Epithelial cell of proximal tubule (primary cell): ENCODE measurements around the gene INPP5A. TPM values are rescaled to one million over a fixed set of nuclear protein-coding genes. Genes with fewer than 3 reads are reported as not detected.

Experiments used
- DNase-seq: peaks from one replicate; pipeline ENCODE4 v3.0.0-alpha.2; 2011; ENCODE audit warnings: low read depth
- H3K4me3 ChIP-seq: 2 replicates; pipeline ENCODE4 v1.5.1; 2011; ENCODE audit warnings: low read depth, mild to moderate bottlenecking, low read length
- CTCF ChIP-seq: conservative IDR thresholded peaks from 2 replicates; pipeline ENCODE4 v1.5.1; 2012; ENCODE audit warnings: low read depth, mild to moderate bottlenecking, low read length
- total RNA-seq: library from RNA; depleted of rRNA; stranded (reverse); fragments of >200 nt; gene quantifications from 2 replicates; pipeline ENCODE4 v1.2.3, GENCODE V29; 2015

The INPP5A gene
- total RNA-seq, 1 donor from 2014 or later = 30.4 TPM

DNA sequence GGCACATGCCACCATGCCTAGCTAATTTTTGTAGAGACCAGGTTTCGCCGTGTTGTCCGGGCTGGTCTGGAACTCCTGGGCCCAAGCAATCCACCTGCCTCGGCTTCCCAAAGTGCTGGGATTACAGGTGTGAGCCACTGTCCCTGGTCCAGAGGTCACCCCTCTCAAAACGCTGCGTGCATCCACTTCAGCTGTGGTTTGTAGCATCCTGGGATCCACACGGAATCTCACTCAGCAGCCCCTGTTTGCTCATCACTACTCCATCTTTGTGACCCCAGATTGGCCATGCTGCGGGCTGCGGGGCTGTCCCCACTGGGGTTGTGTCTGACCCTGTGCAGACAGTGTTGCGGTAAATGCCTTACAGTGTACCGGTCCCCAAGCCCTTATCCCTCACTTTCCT lies 3.5 kb downstream of the INPP5A start:
- no peak for DNase-seq
- TF ChIP-seq CTCF = no peak
- H3K4me3 ChIP-seq = no peak overlapping the region

- DNase-seq = no peak
- no peak for TF ChIP-seq CTCF
- H3K4me3 ChIP-seq = no peak overlapping the region
These were observed 4.0 kb downstream of the INPP5A start for GRCh38 chr10:132541601-132542011.

GRCh38 chr10:132542086-132542775 lies 4.6 kb downstream of the INPP5A start:
- no peak for TF ChIP-seq CTCF
- no peak overlapping the region for H3K4me3 ChIP-seq
- DNase-seq = no peak

DNA sequence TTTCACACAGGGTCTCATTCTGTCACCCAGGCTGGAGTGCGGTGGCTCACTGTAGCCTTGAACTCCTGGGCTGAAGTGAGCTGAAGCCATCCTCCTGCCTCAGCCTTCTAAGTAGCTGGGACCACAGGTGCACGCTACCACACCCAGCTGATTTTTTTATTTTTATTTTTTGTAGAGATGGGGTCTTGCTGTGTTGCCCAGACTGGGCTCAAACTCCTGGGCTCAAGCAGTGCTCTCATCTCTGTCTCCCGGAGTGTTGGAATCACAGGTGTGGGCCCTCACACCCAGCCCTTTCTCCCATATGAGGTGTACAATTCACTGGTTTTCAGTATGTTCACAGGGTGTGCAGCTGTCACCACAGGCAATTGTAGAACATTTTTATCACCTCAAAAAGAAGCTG lies 5.2 kb downstream of the INPP5A start:
- no peak overlapping the region for H3K4me3 ChIP-seq
- no peak for DNase-seq
- no peak for TF ChIP-seq CTCF

GRCh38 chr10:132543916-132544743 lies 6.5 kb downstream of the INPP5A start:
- no peak for TF ChIP-seq CTCF
- peak overlapping the region; percentile 40 for H3K4me3 ChIP-seq
- DNase-seq = no peak

DNA sequence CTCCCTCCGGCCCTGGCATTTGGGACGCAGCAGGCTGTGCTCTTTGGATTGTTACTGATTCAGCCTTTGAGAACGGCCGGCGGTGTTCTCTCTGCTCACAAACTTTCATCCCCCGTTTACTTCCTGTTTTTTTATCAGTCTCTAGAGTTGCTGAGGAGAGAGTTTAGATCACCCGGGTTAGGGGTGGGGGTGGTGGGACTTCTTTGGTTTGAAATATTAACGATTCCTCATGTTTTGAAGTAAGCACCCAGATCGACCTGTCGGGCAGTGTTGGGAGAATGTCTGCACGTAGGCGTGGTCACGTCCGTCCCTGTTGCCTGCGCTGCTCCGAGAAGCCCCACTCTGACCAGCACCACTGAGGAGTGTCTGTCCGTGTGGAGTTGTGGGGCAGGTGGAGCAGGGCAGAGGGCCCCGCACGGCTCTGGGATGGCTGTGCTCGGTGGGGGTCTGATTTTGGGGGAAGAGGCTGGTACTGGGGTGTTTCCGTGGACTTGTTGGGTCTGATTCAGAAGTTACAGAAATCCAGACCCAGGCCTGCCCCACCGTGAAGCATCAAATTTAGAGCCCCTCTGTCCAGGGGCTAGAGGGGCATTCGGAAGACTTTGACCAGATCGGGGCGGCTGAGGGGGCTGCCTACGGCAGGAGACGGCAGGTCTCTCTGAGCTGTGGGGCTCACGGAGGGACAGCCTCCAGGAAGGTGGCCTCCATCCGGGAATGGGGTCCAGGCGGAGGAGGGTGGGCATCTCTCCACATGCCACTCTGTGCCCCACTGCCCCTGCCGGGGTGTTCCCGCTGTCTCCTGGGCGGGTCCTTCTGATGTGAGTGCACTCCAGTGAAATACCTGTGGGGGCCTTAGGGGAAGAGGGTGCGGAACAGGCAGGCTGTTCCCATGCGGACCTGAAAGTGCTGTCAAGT lies 7.4 kb downstream of the INPP5A start:
- no peak for DNase-seq
- no peak for TF ChIP-seq CTCF
- peak overlapping the region; percentile 40 for H3K4me3 ChIP-seq
